ENCODE measurements around the gene ANKRD12. TPM values are rescaled to one million over a fixed set of nuclear protein-coding genes. Genes with fewer than 3 reads are reported as not detected.

The ANKRD12 gene
- total RNA-seq, 1 donor from 2014 or later: 9.2 TPM

- DNase-seq (ENCODE audit: low read depth): no peak
- TF ChIP-seq, protein P1, sequence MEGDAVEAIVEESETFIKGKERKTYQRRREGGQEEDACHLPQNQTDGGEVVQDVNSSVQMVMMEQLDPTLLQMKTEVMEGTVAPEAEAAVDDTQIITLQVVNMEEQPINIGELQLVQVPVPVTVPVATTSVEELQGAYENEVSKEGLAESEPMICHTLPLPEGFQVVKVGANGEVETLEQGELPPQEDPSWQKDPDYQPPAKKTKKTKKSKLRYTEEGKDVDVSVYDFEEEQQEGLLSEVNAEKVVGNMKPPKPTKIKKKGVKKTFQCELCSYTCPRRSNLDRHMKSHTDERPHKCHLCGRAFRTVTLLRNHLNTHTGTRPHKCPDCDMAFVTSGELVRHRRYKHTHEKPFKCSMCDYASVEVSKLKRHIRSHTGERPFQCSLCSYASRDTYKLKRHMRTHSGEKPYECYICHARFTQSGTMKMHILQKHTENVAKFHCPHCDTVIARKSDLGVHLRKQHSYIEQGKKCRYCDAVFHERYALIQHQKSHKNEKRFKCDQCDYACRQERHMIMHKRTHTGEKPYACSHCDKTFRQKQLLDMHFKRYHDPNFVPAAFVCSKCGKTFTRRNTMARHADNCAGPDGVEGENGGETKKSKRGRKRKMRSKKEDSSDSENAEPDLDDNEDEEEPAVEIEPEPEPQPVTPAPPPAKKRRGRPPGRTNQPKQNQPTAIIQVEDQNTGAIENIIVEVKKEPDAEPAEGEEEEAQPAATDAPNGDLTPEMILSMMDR (IDR thresholded peaks at IDR 0.05; ENCODE audit: insufficient read depth, low read length, severe bottlenecking): no peak
- FAIRE-seq: no peak
Observed at GRCh38 chr18:9239720-9240119, 103.1 kb downstream of the ANKRD12 start.

DNA sequence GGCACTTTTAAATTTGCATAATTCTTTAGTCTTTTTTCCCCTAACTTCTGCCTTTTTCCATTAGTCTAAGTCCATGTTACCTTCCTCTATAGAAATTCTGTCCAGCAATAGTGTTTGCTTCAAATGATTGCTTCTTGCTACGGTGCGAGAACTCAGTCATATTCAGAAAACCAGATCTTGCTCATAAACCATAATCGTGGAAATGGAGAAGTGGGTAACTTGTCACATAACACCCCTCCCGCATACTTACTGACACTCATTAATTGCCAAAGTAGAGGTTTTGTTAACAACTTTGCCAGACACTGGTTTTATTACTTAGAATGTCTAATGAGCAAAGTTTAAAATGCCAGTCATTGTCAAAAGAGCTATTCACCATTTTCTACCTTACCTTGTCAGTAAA lies 103.7 kb downstream of the ANKRD12 start:
- TF ChIP-seq, protein P1 (IDR thresholded peaks at IDR 0.05; ENCODE audit: insufficient read depth, low read length, severe bottlenecking): no peak
- H3K36me3 ChIP-seq (ENCODE audit: control insufficient read depth, insufficient read depth, low read length): no peaks in the 10 kb centered on the region
- H3K27me3 ChIP-seq (ENCODE audit: control insufficient read depth, insufficient read depth, low read length): no peaks in the 10 kb centered on the region
- FAIRE-seq (no peak), DNase-seq (ENCODE audit: low read depth) (no peak)
- H3K4me3 ChIP-seq (ENCODE audit: low read depth, low read length): no peak overlapping the region

More at GRCh38 chr18:9239720-9240119, 103.1 kb downstream of the ANKRD12 start:
- Histone ChIP-seq H3K27me3 (ENCODE audit: control insufficient read depth, insufficient read depth, low read length) (no peaks in the 10 kb centered on the region), H3K36me3 (ENCODE audit: control insufficient read depth, insufficient read depth, low read length) (no peaks in the 10 kb centered on the region), H3K4me3 (ENCODE audit: low read depth, low read length) (no peak overlapping the region)

DNA sequence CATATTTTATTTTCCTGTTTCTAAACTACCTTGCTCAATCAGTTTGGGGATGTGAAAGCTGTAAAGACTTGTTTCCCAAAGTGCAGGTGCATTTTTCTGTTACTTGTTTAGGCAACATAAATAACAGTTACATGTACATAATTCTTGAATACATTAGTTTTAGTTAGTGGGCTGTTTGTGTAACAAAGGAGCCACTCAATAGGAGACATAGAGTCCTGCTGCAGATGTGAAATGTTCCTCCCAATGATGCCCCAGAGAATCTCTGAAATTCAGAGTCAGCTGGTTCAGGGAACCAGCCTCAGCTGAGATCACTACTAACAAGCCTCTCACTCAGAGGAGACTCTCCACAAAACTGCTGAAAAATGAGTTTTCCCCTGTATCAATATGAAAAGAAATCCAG lies 106.4 kb downstream of the ANKRD12 start:
- TF ChIP-seq, protein P1 (IDR thresholded peaks at IDR 0.05; ENCODE audit: insufficient read depth, low read length, severe bottlenecking): no peak
- FAIRE-seq: no peak
- no peak for DNase-seq (ENCODE audit: low read depth)
- Histone ChIP-seq H3K27me3 (ENCODE audit: control insufficient read depth, insufficient read depth, low read length) (no peaks in the 10 kb centered on the region), H3K36me3 (ENCODE audit: control insufficient read depth, insufficient read depth, low read length) (no peaks in the 10 kb centered on the region), H3K4me3 (ENCODE audit: low read depth, low read length) (no peak overlapping the region)

GRCh38 chr18:9244376-9244775 lies 107.8 kb downstream of the ANKRD12 start:
- TF ChIP-seq, protein P1 (IDR thresholded peaks at IDR 0.05; ENCODE audit: insufficient read depth, low read length, severe bottlenecking): no peak
- Histone ChIP-seq H3K4me3 (ENCODE audit: low read depth, low read length) (no peak overlapping the region), H3K27me3 (ENCODE audit: control insufficient read depth, insufficient read depth, low read length) (no peaks in the 10 kb centered on the region), H3K36me3 (ENCODE audit: control insufficient read depth, insufficient read depth, low read length) (no peaks in the 10 kb centered on the region)
- FAIRE-seq (no peak), DNase-seq (ENCODE audit: low read depth) (no peak)

DNA sequence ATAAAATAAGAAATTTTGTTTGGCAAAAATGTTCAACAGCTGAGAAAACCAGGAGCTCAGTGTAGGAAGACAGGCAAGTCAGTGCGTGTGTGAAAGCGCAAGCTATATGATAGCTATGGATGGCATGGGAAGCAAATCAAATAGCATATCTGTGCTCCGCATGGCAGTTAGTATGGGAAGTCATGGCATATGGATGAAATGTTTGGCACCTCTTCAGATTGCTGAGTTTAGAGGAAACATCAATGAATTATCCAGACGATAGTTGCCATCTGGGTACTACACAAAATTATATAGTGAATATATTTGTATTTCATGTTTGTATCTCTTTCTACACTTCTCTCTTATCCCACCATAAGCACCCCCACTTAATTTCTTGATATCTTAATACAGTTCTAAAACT lies 112.1 kb downstream of the ANKRD12 start:
- H3K36me3 ChIP-seq (ENCODE audit: control insufficient read depth, insufficient read depth, low read length): no peaks in the 10 kb centered on the region
- no peak for FAIRE-seq
- DNase-seq (ENCODE audit: low read depth): no peak
- TF ChIP-seq, protein P1 (IDR thresholded peaks at IDR 0.05; ENCODE audit: insufficient read depth, low read length, severe bottlenecking): no peak
- H3K27me3 ChIP-seq (ENCODE audit: control insufficient read depth, insufficient read depth, low read length): no peaks in the 10 kb centered on the region
- no peak overlapping the region for H3K4me3 ChIP-seq (ENCODE audit: low read depth, low read length)

GRCh38 chr18:9249254-9249653 lies 112.7 kb downstream of the ANKRD12 start:
- no peak overlapping the region for H3K4me3 ChIP-seq (ENCODE audit: low read depth, low read length)
- no peaks in the 10 kb centered on the region for H3K36me3 ChIP-seq (ENCODE audit: control insufficient read depth, insufficient read depth, low read length)
- TF ChIP-seq, protein P1 (IDR thresholded peaks at IDR 0.05; ENCODE audit: insufficient read depth, low read length, severe bottlenecking): no peak
- no peak for DNase-seq (ENCODE audit: low read depth)
- no peak for FAIRE-seq
- no peaks in the 10 kb centered on the region for H3K27me3 ChIP-seq (ENCODE audit: control insufficient read depth, insufficient read depth, low read length)

Data from bronchial epithelial cell (primary cell).